Muscle of back (tissue), 11 donors: ENCODE data around the gene TRAPPC4. TPM values are rescaled to one million over a fixed set of nuclear protein-coding genes. Genes with fewer than 3 reads are reported as not detected.
"Not testable (repeated sequence)": the region's sequence is repeated elsewhere in the genome, so short reads cannot be mapped to it uniquely, and the experiment has no call there.

Source experiments
- DNase-seq, 3 donors: peaks; one replicate each; pipeline versions ENCODE4 v3.0.0 to v3.0.0-alpha.2; 2013
- polyA plus RNA-seq, 10 donors: library from polyadenylated mRNA; unstranded; fragments of 120-200 nt; gene quantifications; one replicate each; pipeline ENCODE4 v1.2.1, GENCODE V29; 2013; ENCODE audit not compliant: insufficient read length in 10 of 10

TRAPPC4 gene
- polyA plus RNA-seq, 10 donors = 41.7 to 55.9 (median 48.0) TPM

DNA sequence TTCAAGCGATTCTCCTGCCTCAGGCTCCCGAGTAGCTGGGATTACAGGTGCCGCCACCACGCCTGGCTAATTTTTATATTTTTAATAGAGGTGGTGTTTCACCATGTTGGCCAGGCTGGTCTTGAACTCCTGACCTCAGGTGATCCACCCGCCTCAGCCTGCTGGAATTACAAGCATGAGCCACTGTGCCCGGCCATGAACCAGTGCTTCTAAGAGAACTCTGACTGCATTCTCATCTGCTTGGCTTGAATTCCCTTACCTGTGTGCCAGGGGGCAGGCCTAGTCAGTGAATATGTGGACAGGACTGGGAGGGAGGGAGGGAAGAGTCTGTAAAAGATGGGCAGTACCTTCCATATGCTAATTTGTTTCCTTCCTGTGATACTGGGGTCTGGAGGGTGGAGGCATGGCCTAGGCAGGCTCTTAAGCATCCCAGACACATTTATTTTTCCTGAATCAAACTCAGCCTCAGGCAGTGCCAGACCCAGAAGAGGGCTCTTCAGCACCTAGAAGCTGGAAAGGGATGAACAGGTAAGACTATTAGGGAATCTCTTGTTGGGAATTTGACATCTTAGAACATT lies 7.0 kb upstream of the TRAPPC4 start:
- DNase-seq = no peak

GRCh38 chr11:119012629-119013170 lies 5.9 kb upstream of the TRAPPC4 start:
- DNase-seq = no peak

- no peak for DNase-seq
Observed at GRCh38 chr11:119014209-119014924, 4.2 kb upstream of the TRAPPC4 start.

GRCh38 chr11:119015054-119015611 lies 3.4 kb upstream of the TRAPPC4 start:
- no peak for DNase-seq

DNA sequence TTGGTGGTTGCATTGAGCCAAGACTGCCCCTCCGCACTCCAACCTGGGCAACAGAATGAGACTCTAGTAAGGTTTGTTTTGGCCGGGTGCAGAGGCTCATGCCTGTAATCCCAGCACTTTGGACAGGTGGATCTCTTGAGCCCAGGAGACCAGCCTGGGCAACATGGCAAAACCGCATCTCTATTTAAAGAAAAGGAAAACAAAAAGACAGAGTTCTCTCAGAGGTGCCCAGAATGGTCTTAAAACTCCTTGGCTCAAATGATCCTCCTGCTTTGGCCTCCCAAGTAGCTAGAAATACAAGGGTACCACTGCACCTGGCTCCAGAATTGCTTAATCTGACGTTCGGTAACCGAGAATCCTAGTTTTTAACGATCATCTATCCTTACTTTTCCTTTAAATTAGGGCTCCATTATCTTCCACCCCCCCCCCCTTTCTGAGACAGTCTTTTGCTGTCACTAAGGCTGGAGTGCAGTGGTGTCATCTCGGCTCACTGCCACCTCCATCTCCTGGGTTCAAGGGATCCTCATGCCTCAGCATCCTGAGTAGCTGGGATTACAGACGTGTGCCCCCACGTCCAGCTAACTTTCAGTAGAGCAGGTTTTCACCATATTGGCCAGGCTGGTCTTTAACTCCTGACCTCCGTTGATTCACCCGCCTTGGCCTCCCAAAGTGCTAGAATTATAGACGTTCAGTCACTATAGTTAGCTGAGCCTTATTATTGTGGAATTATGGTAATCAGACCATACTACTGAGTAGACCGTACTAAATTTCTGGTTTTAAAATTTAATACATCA lies 2.2 kb upstream of the TRAPPC4 start:
- no peak for DNase-seq

DNA sequence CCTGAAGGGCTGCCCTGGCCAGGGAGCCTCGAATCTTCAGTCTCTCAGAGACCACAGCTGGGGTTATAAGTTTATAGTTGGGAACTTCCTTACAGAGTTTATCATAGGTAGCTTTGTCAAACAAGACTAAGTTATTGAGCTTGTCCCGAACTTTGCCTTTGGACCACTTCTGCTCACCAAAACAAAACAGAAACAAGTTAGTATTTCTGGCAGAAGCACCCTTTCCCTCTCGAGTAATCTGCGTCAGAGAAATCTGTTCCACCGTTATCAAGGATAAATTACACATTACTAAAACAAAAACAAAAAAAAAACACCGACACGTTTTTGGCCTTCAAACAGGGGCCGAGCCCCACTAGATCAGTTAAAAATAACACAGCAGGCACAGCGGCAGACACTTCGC lies 1.2 kb upstream of the TRAPPC4 start:
- not testable (repeated sequence) for DNase-seq

DNA sequence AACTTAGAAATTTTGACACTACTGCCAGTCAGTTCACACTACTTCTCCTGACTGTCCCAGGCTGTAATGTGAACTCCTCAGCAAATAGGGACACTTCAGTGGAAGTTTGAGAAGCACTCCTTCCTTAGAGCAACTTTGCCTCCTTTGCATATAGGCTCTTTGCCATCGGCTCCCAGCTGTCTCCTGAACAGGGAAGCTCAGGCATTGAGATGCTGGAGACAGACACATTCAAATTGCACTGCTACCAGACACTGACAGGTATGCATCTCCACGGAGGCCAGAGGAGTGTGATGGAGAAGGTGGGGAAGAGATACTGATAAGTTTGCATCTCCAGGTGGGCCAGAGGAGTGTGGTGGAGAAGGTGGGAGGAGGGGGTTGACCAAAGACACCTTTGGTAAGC lies 1.4 kb downstream of the TRAPPC4 start:
- DNase-seq = no peak

- DNase-seq = no peak
Observed at GRCh38 chr11:119021631-119022030, 3.1 kb downstream of the TRAPPC4 start.

DNA sequence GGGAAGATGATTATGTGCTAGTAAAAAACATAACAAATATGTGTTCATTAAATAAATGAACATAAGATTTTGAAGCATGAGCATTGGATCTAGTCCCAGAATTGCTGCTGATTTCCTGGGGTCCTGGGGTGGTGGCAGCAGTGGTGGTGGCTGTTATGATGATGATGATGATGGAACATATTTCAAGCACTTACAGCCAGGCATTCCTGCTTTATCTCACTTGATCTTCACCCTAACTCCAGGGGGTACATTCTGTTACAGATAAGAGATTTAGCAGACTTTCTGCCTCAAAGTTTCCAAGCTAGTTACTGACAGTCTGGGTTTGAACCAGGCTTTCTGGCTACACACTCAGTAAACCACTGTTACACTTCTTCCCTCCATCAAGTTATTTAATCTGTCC lies 5.2 kb downstream of the TRAPPC4 start:
- no peak for DNase-seq

GRCh38 chr11:119024430-119025098 lies 6.0 kb downstream of the TRAPPC4 start:
- DNase-seq = no peak

DNA sequence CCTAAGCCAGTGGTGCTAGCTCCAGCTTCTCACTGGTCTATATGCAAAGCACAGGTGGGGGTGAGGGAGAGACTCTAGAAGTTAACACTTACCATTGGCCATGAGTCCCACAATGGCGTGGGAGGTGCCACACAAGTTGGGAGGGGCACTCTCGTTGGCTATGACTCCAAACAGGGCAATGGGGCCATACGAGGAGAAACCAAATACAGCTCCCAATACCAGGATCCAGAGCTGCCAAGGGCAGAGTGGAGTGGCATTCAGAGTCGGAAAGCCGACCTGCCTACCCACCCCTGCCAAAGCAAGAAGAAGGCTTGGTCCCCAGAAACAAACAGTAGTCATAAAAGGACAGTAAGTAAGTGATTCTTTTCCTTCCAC lies 6.5 kb downstream of the TRAPPC4 start:
- DNase-seq = no peak

GRCh38 chr11:119025541-119025940 lies 7.0 kb downstream of the TRAPPC4 start:
- no peak for DNase-seq

GRCh38 chr11:119025978-119026766 lies 7.6 kb downstream of the TRAPPC4 start:
- no peak for DNase-seq

GRCh38 chr11:119026970-119027369 lies 8.4 kb downstream of the TRAPPC4 start:
- DNase-seq = no peak

DNA sequence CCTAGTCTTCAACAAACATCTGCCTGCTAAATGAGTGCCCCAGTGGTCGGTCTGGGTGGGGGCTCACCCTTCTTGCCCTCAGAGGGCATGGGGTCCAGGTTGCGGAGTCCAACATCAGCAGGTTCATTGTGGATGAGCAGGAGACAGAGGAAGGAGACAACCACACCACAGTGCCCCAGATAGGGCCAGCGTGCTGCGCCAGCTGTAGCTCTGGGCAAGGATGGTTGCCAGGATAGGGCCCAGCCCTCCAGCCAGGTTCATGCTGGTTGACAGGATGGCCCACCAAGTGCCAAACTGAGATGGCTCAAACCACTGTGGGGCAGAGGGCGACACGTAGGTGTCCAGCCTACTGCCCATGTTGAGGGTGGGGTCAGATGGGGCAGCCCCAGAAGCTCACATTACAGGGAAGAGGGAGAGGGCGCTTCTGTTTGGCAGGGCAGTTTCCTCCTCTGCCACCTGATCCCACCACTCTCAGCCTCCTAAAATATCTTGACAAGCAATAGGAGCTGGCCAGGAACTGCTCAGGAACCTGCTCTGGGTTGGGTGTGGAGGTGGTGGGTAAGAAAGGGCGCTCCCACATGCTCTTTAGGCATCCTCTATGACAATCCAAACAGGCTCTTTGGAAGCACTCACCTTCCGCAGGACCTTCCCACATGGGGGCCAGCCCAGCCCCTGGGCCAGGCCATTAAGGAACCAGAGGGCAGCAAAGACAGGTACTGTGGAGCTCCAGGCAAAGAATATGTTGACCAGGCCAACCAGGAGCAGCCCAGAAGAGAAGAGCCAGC lies 9.2 kb downstream of the TRAPPC4 start:
- no peak for DNase-seq

- DNase-seq = no peak
Observed at GRCh38 chr11:119028346-119029068, 9.9 kb downstream of the TRAPPC4 start.

DNA sequence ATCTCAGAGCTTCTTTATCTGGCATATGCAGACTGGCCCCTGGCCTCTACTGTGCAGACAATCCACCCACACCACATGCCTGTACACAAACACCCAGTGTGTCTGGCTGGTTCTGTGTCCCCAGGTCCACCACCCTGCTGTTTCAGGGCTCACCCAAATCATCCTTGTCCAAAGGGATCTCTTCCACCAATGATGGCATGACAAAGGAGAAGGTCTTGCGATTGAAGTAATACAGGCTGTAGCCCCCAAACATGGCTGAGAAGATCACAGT lies 10.4 kb downstream of the TRAPPC4 start:
- DNase-seq = no peak

GRCh38 chr11:119029340-119030028 lies 10.9 kb downstream of the TRAPPC4 start:
- DNase-seq = peak in 1 of 3 donors; percentile 33

GRCh38 chr11:119030029-119030328 lies 11.4 kb downstream of the TRAPPC4 start:
- DNase-seq = no peak
